ENCODE measurements around the gene SNF8.

- TF ChIP-seq CTCF (IDR thresholded peaks at IDR 0.05) (no peak), POLR2A (IDR thresholded peaks at IDR 0.05) (no peak), POLR2AphosphoS5 (IDR thresholded peaks at IDR 0.05) (no peak)
Observed at GRCh38 chr17:48970224-48970623, 25.6 kb upstream of the SNF8 start.
